ENCODE data around the gene HLA-DQB2. TPM values are rescaled to one million over a fixed set of nuclear protein-coding genes. Genes with fewer than 3 reads are reported as not detected.

The HLA-DQB2 gene
- total RNA-seq, result not detected in 2 replicates

DNA sequence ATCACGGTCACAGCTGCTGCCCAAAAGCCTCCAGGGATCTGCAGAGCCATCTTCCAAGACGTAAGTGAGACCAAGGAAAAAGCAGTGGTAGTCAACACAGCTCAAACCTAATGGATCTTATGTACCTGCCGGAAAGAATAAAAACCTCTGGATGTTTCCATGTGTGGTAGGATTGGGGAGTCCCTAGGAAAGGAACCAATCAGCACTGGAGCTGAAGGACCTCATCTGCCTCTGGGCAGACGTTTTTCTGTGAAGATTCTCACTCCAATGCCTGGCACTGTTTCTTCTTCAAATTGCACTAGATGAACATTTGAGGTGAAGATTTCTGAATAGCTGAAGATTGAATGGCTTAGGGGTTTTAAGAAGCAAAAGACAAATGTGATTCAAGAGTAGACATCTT lies at the start of gene HLA-DQB2:
TSS of gene HLA-DQB2 (minus strand) at position 112 of the 400 bp plus-strand sequence. CDS start at position 50, 62 bp downstream.

GRCh38 chr6:32741031-32741960 lies 22.0 kb downstream of the HLA-DQB2 start, which contains the start of gene HLA-DQA2:
Gene HLA-DQA2 (plus strand): TSS chr6:32741391. CDS start chr6:32741444, 53 bp downstream.

Other genes with a start within 250 kb of the HLA-DQB2 start
- under 0.01 TPM in 1 of 2 replicates, not detected in the other for gene HLA-DRB5, start 233.2 kb downstream of the HLA-DQB2 start, total RNA-seq
- 3.4 TPM in 1 of 2 replicates, not detected in the other for gene HLA-DRB1, start 173.7 kb downstream of the HLA-DQB2 start, total RNA-seq
- 0.24 TPM in 1 of 2 replicates, not detected in the other for gene HLA-DQA1, start 126.1 kb downstream of the HLA-DQB2 start, total RNA-seq
- 7.7 TPM in 1 of 2 replicates, not detected in the other for gene HLA-DQB1, start 96.9 kb downstream of the HLA-DQB2 start, total RNA-seq
- not detected in 2 replicates for gene HLA-DQA2, start 22.1 kb downstream of the HLA-DQB2 start, total RNA-seq
- 0.72 and 1.9 TPM in 2 replicates for gene HLA-DOB, start 53.5 kb upstream of the HLA-DQB2 start, total RNA-seq
- 19.4 and 32.8 TPM in 2 replicates for gene TAP2, start 75.2 kb upstream of the HLA-DQB2 start, total RNA-seq
- 16.0 and 48.4 TPM in 2 replicates for gene PSMB8, start 80.5 kb upstream of the HLA-DQB2 start, total RNA-seq
- 43.5 and 87.0 TPM in 2 replicates for gene TAP1, start 90.2 kb upstream of the HLA-DQB2 start, total RNA-seq
- gene PSMB9, start 90.7 kb upstream of the HLA-DQB2 start, total RNA-seq, result 3.4 and 16.1 TPM in 2 replicates
- 0.64 and 0.96 TPM in 2 replicates for gene HLA-DMB, start 177.5 kb upstream of the HLA-DQB2 start, total RNA-seq
- gene HLA-DMA, start 189.6 kb upstream of the HLA-DQB2 start, total RNA-seq, result 1.2 and 1.5 TPM in 2 replicates
- gene BRD2, start 205.1 kb upstream of the HLA-DQB2 start, total RNA-seq, result 48.9 and 66.1 TPM in 2 replicates
- gene HLA-DOA, start 246.1 kb upstream of the HLA-DQB2 start, total RNA-seq, result 0.24 TPM in 1 of 2 replicates, not detected in the other